Fibroblast of villous mesenchyme (primary cell): Measurements from ENCODE around the gene ACO1. TPM values are rescaled to one million over a fixed set of nuclear protein-coding genes. Genes with fewer than 3 reads are reported as not detected.

Experiments
- DNase-seq: peaks from one replicate; pipeline ENCODE4 v3.0.0-alpha.2; 2010; ENCODE audit warnings: low read depth
- H3K4me3 ChIP-seq: 2 replicates; pipeline ENCODE4 v1.5.1; 2011; ENCODE audit warnings: low read depth, mild to moderate bottlenecking, low read length
- total RNA-seq: library from RNA; depleted of rRNA; stranded (reverse); fragments of >200 nt; gene quantifications from 2 replicates; pipeline ENCODE4 v1.2.3, GENCODE V29; 2012
- TF ChIP-seq, protein P1 (sequence below): IDR thresholded peaks from 2 replicates; pipeline ENCODE4 v1.5.1; 2012; ENCODE audit warnings: low read depth, mild to moderate bottlenecking, low read length; ENCODE audit not compliant: insufficient read depth

Gene ACO1
- total RNA-seq, 1 donor: 155 TPM

DNA sequence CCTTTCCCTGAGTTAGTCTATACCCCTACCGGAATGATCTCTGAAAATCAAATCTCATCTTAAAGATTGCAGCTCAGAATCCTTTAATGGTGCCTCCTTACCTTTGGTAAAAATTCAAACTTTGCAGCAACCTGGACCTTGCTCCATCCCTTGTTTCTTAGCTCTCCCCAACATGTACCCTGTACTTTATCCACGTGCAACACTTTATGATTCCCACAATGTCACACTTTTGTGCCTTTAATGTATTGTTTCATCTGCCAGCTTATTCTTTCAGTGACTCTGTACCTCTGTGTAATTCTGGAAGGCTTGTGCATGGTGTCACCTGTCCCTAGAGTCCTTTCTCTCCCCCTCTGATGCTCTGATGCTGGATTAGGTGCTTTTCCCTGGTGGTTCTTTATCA is 9.5 kb downstream of the ACO1 start:
- no peak overlapping the region for H3K4me3 ChIP-seq
- TF ChIP-seq, protein P1, sequence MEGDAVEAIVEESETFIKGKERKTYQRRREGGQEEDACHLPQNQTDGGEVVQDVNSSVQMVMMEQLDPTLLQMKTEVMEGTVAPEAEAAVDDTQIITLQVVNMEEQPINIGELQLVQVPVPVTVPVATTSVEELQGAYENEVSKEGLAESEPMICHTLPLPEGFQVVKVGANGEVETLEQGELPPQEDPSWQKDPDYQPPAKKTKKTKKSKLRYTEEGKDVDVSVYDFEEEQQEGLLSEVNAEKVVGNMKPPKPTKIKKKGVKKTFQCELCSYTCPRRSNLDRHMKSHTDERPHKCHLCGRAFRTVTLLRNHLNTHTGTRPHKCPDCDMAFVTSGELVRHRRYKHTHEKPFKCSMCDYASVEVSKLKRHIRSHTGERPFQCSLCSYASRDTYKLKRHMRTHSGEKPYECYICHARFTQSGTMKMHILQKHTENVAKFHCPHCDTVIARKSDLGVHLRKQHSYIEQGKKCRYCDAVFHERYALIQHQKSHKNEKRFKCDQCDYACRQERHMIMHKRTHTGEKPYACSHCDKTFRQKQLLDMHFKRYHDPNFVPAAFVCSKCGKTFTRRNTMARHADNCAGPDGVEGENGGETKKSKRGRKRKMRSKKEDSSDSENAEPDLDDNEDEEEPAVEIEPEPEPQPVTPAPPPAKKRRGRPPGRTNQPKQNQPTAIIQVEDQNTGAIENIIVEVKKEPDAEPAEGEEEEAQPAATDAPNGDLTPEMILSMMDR: no peak
- no peak for DNase-seq

GRCh38 chr9:32394381-32395049 is 10.1 kb downstream of the ACO1 start:
- H3K4me3 ChIP-seq: no peak overlapping the region
- TF ChIP-seq, protein P1: no peak
- DNase-seq: no peak

- H3K4me3 ChIP-seq: no peak overlapping the region
- TF ChIP-seq, protein P1: peak; percentile 44
- peak; percentile 93 for DNase-seq
These were observed 11.2 kb downstream of the ACO1 start for GRCh38 chr9:32395510-32396216.

DNA sequence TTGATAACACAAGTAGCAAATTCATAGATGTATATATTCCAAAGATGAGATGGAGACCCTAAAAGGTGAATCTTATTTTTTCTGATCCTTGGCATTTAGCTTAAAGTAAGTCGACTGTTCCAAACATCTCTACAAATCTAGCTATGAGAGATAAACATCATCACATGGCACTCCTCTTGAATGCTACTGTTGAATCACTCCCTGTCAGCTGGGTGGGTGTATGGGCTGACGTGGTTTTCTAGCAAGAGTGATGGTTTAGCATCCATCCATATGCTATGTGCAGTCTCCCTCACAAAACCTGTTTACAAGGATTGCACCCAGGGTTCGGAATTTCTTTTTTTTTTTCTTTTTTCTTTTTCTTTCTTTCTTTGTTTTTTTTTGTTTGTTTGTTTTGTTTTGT is 13.8 kb downstream of the ACO1 start:
- no peak overlapping the region for H3K4me3 ChIP-seq
- peak; percentile 64 for DNase-seq
- TF ChIP-seq, protein P1: no peak

DNA sequence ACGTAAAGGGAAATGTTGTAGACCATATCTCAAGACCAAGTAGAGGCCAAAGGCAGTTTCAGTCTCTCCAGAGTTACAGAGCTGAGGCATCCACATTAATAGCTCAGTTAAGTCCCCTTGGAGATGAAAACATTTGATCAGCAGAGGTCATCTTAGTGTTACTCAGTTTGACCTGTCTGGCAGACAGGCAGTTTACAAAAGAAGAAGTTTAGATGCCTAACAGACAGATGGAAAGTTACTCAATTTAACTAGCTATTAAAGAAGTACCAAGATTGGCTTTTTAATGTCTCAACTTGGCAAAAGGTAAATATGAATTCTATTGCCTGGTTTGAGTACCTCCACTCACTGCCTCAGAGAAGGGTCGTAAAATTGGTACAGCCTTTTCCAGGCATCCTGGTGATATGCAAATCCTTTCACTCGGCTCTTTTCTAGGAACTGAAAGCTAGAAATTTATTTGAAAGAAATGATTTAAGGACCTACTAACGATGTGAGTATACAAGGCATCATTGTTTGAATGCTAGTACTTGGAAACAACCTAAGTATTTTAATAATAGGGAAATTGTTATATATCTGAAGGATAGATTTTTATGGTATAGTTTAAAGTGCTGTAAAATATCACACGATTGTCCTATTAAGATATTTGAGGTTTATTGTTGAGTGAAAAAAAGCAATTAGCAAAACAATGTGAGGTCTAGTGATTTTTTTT is 14.8 kb downstream of the ACO1 start:
- peak; percentile 73 for DNase-seq
- TF ChIP-seq, protein P1: no peak
- no peak overlapping the region for H3K4me3 ChIP-seq

- TF ChIP-seq, protein P1: no peak
- H3K4me3 ChIP-seq: no peak overlapping the region
- DNase-seq: no peak
These were observed 17.0 kb downstream of the ACO1 start for GRCh38 chr9:32401488-32401887.
